Putamen (tissue), 1 donor: ENCODE measurements around the gene NRG3.

Experiments used
- DNase-seq: peaks from one replicate; pipeline ENCODE4 v3.0.0-alpha.2; 2016; ENCODE audit warnings: low spot score

The NRG3 gene

DNA sequence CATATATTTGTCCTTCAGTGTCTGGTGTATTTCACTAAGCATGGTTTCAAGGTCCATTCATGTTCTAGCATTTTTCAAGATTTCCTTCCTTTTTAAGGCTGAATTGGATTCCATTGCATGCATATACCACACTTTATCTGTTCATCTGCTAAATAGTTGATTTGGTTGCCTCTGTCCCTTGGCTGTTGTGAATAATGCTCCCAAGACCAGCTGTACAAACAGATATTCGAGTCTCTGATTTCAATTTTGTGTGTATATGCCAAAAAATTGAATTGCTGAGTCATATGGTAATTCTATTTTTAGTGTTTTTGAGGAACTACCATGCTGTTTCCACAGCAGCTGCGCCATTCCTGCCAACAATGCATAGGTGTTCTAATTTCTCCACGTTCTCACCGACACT lies 216.4 kb downstream of the NRG3 start:
- DNase-seq, result no peak

DNA sequence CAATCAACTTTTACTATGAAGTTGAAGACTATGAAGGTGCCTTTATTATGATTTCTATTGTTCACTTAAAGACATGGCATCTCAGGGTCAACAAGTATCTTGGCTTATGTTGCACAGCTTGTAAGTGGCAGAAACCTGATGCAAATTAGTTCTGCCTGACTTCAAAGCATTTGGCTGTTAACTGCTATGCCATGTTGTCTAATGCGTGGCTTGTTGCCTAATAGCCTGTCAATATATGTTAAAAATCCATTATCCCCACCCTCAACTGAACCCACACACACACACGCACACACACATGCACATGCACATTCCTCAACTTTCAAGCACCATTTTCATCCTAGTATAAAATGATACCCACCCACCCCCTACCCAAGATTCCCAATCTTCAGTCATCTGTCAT lies 217.1 kb downstream of the NRG3 start:
- DNase-seq, result no peak

DNA sequence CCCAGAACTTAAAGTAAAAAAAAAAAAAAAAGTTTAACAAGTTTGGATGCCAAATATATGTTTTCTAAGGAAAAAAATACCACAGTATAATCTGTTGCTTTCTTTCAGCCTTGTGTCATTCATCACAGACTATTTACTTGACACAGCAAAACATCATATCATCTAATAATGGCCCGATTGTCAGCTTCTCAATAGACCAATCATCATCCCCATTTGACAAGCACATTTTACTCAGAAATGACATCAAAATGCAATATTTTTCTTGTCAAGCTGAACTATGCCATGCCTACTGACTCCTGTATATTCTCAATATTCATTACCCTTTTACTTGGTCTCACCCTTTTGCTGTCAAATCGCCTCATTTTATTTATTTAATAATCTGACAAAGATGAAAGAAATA lies 249.7 kb downstream of the NRG3 start:
- DNase-seq, result no peak

DNA sequence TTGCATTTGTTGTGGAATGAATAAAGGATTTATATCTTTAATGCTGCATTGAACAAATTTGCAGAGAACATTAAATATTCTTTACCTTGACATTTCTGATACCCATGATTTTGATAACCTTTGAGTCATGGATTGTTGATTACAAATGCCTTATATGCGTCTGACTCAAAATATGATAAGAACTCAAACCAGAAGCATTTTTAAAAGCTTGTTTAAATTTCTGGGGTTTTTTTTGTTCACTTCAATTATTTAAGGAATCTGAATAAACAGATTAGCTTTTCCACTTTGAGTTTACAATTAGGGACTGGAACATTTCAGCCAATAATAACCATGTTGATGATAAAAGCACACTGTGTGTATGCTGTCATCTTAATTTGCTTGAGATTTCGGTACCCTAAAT lies 253.5 kb downstream of the NRG3 start:
- no peak for DNase-seq

DNA sequence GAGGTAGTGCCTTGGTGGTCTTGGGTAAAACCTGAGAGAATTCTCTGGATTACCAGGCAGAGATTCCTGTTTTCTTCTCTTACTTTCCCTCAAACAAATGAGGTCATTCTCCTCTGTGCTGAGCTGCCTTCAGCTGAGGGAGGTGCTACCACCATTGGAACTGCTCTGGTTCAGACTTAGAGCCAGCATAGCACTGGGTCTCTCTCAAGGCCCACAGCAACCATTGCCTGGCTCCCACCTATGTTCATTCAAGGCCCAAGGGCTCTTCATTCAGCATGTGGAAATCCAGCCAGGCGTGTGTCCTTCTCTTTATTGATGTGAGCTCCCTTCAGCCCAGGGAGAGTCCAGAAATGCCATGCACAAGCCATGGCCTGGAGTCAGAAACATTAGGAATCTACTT lies 261.1 kb downstream of the NRG3 start:
- no peak for DNase-seq

DNA sequence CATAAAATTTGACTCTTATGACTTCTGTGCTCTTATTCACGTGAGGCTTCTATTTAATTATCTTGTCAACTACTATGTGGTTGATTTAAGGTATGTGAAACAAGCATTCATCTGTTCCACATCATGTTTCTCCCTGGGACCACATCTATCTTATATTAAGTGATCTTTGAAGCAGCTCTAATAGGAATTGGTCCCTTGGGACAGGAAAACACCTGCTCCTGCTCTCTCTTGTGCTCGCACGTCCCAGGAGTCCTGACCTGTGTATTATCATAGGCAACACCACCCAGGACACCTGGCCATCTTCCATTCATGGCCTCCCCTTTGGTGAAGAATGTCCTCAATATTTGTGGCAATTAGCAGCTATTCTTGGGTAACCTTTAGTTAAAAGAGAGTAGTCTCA lies 269.2 kb downstream of the NRG3 start:
- no peak for DNase-seq

DNA sequence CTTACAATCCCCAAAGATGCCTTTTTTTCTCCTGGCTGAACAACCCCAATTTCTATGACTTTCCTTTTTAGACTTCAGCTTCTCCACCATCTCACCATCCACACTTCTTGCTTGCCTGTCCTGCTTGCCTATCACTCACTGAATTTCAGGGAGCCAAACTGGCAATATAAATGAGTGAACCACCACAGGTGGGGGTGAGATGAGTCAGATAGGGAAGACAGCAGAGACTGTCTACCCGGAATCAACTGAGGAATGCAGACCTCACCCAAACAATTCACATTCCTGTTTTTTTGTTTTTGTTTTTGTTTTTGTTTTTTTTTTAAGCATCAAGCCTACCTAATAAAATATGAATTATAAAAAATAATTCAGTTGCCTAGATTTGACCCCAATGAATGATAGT lies 273.8 kb downstream of the NRG3 start:
- DNase-seq, result no peak

DNA sequence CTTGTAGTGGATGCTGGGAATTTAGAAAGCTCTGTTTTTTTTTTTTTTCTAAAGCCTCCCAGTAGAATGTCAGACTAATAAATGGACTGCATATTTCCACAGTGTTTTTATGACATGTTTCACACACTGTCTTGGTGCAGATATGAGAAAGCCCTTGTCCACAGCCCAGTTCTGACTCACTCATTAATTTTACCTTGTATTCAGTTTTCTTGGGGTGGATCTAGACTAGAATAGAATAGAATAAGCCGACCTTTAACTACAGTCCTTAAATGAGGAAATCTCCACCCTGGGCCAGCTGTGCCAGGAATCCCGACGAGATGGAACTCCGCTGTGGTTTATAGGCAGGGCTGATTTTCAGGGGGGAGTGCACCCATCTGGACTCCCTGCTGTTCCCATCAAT lies 274.7 kb downstream of the NRG3 start:
- DNase-seq, result no peak

DNA sequence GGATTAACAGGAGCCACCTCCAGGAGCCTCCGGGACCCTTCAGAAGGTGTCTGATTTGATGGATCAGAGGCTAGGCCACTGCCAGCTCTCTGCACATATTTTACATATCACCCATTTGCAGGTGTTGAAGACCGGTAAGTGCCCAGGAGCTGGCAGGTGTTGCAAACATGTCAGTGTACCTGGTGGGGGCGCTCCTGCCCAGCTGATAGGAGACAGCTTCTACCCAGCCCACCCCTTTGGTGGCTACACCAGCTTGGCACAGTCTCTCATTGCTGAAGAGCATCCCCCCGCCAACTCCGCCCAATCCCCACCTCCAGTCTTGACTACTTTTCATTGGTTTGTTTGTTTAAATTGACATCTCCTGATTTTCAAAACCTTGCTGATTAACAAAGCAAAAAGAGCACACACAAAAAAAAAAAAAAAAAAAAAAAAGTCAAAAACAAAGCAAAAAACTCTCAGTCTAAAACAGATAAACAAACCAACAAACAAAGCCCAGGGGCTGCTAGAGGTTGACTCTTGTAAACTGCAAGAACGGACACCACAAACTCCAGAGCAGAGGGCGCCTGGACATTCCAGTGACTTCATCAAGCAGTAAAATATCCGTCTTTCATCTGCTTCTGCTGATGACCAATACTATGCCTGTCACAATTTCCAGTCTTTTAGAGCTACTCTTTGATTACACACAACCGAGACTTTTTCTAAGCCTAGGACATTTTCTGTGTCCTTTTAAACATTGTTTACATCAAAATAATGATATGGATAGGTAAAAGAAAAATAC lies 275.3 kb downstream of the NRG3 start:
- no peak for DNase-seq

DNA sequence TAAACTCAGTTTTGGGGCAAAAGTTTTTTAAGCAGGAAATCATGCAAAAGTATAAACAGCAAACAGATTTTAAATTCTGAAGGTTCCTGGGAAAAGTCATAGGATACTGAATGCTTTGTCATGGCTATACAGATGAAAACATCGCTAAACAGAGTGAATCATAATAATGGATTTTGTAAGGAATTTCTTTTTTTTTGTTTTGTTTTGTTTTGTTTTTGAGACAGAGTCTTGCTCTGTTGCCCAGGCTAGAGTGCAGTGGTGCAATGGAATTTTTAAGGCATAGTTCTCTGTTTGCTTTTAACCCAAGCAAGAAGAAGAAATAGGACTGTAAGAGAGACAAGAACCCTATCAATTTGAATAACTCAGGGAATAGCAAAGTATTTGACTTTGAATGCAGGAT lies 285.3 kb downstream of the NRG3 start:
- DNase-seq, result no peak

DNA sequence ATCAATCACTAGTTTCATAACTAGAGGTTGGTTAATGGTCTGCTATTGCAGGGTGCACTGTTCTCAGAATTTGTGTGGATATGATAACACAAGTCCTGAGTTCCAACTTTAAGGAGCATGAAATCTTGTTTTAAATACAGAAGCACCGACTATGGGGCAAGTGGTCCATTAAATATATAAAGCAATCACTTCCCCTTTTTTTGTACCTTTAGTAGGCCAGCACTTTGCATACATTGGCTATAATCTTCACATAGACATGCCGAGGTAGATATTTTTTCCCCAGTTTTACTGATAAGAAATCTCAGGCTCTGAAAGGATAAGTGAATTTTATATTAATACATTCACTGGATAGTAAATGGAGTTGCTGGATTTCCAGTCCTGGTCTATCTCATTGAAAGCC lies 286.3 kb downstream of the NRG3 start:
- no peak for DNase-seq

DNA sequence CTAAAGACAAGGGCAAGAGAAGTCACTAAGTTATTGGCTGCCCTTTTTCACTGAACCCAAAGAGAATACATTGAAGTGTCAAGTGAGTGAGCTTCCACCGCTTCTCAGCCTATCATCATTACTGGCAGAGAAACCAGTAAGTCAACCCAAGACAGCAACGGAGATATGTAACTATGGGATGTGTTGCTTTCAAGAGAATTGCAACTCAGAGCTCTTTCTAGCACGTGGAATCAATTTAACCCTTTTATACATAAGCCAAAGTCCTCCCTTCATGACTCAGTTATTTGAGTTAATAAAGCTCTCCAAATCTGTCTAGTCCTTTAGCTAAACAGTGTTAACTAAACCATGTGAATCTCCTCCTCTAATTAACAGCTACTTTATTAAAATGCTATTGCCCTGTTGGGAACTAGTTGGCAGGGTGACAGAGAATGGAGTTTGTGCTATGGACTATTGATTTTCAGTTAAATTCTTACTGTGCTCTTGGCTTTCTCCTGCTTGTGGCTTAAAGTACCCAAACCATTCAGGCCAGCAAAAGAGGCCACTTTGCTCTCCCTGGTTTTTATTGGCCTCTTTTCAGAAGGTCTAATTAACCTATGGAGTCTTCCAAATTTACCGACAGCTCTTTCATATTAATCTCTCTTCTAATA lies 287.7 kb downstream of the NRG3 start:
- no peak for DNase-seq

DNA sequence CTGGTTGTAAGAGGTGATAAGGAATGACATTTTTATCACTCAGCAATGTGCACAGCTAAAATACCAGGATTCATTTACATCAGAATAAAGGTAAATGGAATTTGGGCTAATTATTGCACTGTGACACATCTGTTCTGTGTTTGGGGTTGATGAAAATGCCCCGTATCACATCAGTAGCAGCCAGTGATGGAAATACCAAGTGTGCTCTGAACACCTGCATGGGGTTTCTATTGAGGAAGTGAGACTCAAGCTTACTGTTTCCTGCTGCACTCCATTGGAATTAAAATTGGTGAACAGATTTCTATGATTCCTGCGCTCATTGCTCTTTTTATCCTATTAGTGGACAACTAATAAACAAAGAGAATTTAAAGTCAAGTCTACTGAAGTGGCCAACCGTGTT lies 296.9 kb downstream of the NRG3 start:
- no peak for DNase-seq

DNA sequence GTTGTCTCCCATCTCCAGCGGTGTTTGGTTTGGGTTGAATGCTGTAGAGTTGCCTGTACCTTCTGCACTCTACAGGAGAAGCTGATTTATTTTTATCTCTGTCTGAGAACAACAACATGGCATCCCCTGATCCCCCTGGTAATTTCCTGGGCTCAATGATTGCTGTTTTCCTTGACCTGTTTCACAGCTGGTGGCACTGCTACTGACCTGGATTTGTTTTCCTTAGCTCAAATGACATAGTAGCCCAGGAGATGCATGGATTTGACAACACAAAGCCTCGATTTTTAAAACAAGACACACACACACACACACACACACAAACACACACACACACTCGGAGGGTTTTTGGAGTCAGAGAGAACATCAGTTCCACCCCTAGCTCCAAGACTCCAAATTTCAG lies 301.6 kb downstream of the NRG3 start:
- no peak for DNase-seq

DNA sequence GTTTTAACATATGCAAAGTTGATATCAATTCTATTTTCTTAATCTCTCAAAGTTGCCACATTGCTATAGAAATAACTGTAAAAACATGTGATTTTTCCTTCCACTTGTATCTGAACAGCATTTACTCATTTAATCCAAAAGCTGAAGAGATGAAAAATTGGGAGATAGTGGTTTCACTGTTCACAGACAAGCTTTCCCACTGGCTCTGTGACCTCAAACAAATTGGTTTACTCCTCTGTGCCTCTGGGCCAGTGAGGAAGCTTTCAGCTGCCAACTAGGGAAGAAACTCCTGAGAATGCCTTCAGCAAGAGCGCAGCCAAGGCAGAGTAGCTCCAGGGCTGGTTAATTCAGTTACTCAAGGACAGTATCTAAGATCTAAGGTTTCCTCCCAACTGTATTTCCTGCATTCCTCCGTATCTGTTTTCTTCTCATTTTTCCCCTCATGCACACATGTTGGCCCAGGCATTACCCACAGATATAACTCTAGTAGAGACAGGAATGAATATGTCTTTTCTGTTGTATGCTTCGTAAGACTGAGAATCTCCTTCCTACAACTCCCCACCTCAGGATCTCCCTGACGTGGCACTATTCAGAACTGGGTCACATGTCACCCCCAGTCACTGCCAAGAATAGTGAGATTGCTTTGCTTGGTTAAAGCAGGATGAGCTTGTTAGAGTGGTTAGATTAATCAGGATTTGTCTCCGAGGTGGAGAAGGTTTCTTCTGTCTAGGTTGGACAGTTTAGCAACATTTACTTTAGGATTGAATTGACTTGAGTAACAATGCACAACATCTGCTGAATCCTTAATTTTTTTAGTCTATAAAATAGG lies 315.7 kb downstream of the NRG3 start:
- peak; percentile 38 for DNase-seq

DNA sequence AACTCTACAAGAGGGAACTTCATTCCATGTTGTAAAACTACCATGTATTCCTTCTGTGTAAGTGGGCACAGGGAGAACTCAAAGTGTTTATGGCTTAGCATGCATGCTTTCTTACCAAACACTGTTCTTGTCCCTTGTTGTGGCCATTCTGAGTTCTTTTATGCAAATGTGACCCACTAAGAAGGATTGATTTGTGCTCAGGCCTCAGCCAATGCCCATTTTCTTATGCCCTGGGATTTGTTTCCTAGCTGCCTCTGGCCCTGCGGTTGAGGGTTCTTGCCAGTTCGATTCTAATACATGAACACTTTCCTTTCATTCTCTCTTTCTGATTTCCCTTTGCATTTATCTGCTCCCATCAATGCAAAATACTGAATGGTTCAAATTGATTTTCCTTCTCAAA lies 316.7 kb downstream of the NRG3 start:
- DNase-seq, result peak; percentile 30

DNA sequence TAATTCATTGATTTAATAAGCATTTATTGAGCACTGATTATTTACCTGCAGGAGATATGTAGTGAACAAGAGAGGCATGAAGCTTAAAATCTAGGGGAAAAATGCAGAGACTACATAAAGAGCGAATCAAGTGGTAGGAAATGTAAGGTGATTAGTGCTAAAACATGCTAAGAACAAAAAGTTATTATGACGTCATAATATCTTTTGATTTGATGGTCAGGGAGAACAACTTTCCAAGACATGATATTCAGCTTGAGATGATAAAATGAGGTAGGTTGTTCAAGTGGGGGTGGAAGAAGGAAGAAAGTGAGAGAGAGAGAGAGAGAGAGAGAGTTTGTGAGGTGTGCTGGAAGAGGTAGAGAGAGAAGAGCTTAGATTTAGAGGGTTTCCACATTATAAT lies 317.7 kb downstream of the NRG3 start:
- no peak for DNase-seq

DNA sequence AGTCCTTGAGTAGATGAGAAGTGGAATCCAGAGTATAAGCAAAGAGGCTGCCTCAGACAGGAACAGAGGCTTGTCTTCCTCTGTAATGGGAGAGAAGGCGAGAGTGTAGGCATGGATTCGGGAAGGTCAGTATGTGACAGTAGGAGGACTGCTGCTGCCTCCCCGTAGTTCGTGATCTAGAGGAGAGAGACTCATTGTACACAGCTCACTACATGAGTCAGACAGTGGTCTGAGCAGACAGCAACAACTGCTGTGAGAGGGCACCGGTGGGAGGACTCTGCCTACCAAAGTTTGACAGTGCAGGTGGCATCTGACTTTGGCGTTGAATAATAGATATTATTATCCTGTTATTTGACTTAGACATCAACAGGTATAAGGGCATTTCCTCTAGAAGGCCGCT lies 319.4 kb downstream of the NRG3 start:
- no peak for DNase-seq

DNA sequence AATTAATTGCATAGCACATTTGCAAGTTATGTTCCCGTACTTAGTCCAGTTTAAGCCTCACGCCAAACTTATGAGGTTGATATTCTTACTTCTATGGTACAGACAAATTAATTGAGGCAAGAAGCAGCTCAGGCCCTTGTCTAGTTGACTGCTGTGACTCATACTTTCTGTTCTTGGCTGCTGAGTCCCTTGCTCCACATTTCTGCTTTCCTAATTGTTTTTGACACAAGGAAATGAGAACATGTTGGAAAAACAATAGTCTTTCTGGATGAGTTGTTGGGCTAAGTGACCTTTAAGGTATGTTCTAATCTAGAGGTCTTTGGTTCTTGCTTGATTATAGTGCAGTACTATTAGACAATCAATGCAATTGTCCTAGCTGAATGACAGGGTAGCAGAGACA lies 331.8 kb downstream of the NRG3 start:
- no peak for DNase-seq

DNA sequence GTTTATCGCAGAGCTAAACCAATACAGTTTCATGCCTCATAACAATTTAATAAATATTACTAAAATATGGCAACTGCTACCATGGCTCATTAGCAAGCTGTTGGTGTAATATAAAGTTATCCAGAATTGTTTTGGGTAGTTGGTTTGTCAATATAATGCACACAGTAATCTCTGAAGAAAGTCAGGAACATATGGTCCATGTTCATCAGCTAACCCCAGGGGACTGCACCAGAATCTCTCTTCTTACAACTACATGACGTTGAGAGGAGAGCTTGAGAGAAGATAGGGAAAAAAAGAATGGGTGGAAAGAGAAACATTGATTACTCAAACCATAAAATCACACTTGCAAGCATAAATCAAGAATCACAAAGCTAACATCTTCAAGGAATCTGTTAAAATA lies 333.7 kb downstream of the NRG3 start:
- DNase-seq, result no peak

DNA sequence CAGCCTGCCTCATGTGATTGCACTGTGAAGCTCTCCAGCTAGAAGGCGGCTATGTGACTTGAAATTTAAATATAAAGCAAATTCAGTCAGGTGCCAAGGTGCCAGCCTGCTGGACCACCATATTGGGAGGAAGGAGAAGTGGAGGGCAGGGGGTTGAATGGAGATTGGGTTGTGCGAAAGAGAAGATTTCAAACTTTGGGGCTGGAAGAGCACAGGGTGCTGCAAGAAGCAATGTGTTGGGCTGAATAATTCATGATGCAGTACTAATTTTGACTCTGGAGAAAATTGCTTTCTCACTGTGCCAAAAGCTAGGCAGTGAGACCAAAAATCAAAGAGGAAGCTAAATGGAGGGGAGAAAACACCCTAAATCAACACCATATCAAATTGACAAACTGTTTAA lies 335.3 kb downstream of the NRG3 start:
- DNase-seq, result peak; percentile 21

DNA sequence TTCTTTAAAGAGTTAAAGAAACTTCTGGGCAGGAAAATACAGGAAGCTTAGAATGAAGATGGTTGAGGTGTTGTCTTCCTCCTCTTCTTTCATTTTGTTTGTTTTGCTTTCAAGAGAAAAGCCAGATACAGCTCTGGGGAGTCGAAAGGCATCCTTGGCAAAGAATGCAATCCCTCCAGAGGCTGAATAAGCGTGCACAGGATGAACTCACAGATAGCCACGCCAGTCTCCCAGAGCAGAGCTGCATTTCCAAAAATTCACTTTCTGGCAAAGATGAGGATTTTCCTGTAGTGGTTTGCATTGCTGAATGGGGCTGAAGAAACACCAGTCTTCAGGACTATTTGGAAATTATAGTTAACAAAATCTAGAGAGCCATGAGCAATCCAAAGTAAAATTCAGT lies 336.4 kb downstream of the NRG3 start:
- DNase-seq, result no peak

DNA sequence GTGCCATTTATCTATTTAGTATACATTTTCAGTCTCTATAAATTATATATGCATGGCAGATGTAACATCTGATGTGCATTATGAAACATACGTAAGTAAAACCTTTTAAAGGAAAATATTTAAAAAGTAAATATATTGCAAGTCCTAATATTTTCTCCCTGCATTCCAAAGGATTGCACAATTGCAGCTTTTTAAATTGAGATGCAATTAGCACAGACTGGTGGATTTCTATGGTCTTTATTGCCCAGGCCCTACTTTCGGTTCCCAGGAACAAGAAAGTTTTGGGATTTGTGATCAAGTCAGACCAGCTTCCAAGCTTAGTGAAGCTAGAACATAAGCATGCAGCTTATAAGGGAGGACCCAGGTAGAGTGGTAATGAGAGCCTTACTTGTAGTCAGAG lies 337.8 kb downstream of the NRG3 start:
- DNase-seq, result no peak
